HUES48 (cell line): ENCODE measurements around the gene GPBAR1.

Experiments used
- H3K27ac ChIP-seq: one replicate; pipeline ENCODE4 v1.7.0; 2013; ENCODE audit warnings: low read depth, low read length, inconsistent platforms
- H3K27me3 ChIP-seq: 2 replicates; pipeline ENCODE4 v1.6.1; 2013; ENCODE audit warnings: mild to moderate bottlenecking, low read length; ENCODE audit not compliant: control insufficient read depth, insufficient read depth
- H3K36me3 ChIP-seq: 2 replicates; pipeline ENCODE4 v1.6.1; 2013; ENCODE audit warnings: low read length; ENCODE audit not compliant: control insufficient read depth, insufficient read depth
- H3K4me1 ChIP-seq: 2 replicates; pipeline ENCODE4 v1.6.1; 2013; ENCODE audit warnings: mild to moderate bottlenecking, low read length; ENCODE audit not compliant: control insufficient read depth, insufficient read depth
- H3K4me3 ChIP-seq: 2 replicates; pipeline ENCODE4 v1.5.1; 2013; ENCODE audit warnings: mild to moderate bottlenecking, low read depth, low read length
- H3K9ac ChIP-seq: 2 replicates; pipeline ENCODE4 v1.6.1; 2013; ENCODE audit warnings: mild to moderate bottlenecking, low read depth, low read length, moderate library complexity
- H3K9me3 ChIP-seq: 2 replicates; pipeline ENCODE4 v1.6.1; 2013; ENCODE audit warnings: low read length; ENCODE audit not compliant: control insufficient read depth, insufficient read depth

The GPBAR1 gene

DNA sequence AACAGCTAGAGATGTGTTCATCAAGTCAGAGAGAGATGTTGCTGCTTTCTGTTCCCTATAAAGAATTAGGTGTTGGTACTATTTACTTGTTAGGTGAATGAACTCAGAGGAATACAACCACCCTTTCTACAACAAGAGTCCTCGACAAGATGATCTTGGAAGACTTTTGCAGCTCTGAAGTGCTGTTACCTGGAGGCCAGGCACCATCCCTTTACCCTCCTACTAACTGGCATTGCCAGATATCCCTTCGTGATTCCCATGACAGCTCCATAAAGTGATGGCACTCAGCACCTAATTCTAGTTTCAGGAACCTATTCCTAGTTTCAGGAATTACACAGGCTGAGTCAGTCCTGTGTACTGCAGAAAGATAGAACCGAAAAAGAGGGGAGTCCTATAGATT lies 33.9 kb upstream of the GPBAR1 start:
- Histone ChIP-seq H3K9me3 (no peaks in the 10 kb centered on the region), H3K36me3 (peaks cover 89% of the 10 kb centered on the region), H3K27ac (no peak overlapping the region), H3K9ac (no peak overlapping the region), H3K4me1 (no peaks in the 10 kb centered on the region), H3K27me3 (no peaks in the 10 kb centered on the region), H3K4me3 (no peak overlapping the region)

DNA sequence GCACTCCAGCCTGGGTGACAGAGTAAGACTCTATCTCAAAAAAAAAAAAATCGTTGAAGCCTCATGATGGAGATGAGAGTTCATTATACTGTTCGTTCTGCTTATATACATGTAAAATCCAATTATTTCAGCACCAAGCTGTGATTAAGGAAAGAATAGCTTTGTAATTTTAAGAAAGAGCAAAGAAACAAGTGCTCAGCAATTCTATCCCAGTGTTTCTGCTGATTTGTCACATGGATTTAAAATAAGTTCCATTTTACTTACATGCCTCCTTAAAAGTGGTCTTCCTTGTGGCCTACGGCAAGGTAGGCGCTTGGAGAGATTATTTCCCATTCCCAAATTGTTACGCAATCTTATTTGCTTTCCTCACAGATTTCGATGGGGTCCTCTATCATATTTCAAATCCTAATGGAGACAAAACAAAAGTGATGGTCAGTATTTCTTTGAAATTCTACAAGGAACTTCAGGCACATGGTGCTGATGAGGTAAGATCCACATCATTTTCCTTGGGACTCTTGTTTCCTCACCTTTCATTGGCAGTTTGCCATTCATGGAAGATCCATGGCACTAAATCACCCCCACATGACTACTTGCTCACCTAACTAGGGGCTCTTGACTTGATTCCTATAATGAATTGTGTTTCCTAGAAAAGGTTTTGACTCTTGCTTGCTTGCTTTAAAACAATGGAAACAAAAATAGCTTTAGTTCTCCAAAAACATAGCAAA lies 32.3 kb upstream of the GPBAR1 start:
- no peaks in the 10 kb centered on the region for H3K4me1 ChIP-seq
- no peaks in the 10 kb centered on the region for H3K9me3 ChIP-seq
- no peak overlapping the region for H3K27ac ChIP-seq
- H3K36me3 ChIP-seq = peaks cover 91% of the 10 kb centered on the region
- H3K4me3 ChIP-seq = no peak overlapping the region
- H3K9ac ChIP-seq = no peak overlapping the region
- H3K27me3 ChIP-seq = no peaks in the 10 kb centered on the region

DNA sequence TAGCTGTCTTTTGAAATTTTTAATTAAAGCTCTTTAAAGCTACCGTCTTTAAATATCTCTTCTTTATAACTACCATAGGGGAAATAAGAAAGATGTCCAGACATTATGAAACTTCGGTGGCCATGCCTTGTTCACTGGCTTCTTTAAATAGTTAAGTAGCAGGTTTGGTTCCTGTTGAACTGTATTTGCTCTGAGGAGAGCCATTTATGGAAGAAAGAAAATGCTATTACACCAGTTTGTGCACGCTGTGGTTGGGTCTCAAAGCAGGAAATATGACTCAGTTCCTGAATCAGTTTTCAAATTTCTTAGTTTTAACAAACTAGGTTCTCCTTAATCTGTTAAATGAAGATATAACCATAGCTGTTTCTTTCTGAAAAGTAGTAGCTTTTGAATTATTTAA lies 31.6 kb upstream of the GPBAR1 start:
- H3K4me1 ChIP-seq = no peaks in the 10 kb centered on the region
- no peak overlapping the region for H3K4me3 ChIP-seq
- no peaks in the 10 kb centered on the region for H3K9me3 ChIP-seq
- no peaks in the 10 kb centered on the region for H3K27me3 ChIP-seq
- H3K27ac ChIP-seq = no peak overlapping the region
- H3K9ac ChIP-seq = no peak overlapping the region
- H3K36me3 ChIP-seq = peaks cover 90% of the 10 kb centered on the region

- Histone ChIP-seq H3K27ac (no peak overlapping the region), H3K4me3 (no peak overlapping the region)
These were observed 31.0 kb upstream of the GPBAR1 start for GRCh38 chr2:218229851-218230250.

GRCh38 chr2:218230882-218231281 lies 29.9 kb upstream of the GPBAR1 start:
- Histone ChIP-seq H3K9ac (no peak overlapping the region), H3K9me3 (no peaks in the 10 kb centered on the region), H3K27me3 (no peaks in the 10 kb centered on the region), H3K4me3 (no peak overlapping the region), H3K4me1 (no peaks in the 10 kb centered on the region), H3K36me3 (peaks cover 90% of the 10 kb centered on the region), H3K27ac (no peak overlapping the region)

More at GRCh38 chr2:218229851-218230250, 31.0 kb upstream of the GPBAR1 start:
- H3K9me3 ChIP-seq = no peaks in the 10 kb centered on the region
- H3K36me3 ChIP-seq = peaks cover 90% of the 10 kb centered on the region
- no peaks in the 10 kb centered on the region for H3K4me1 ChIP-seq
- no peak overlapping the region for H3K9ac ChIP-seq
- no peaks in the 10 kb centered on the region for H3K27me3 ChIP-seq

DNA sequence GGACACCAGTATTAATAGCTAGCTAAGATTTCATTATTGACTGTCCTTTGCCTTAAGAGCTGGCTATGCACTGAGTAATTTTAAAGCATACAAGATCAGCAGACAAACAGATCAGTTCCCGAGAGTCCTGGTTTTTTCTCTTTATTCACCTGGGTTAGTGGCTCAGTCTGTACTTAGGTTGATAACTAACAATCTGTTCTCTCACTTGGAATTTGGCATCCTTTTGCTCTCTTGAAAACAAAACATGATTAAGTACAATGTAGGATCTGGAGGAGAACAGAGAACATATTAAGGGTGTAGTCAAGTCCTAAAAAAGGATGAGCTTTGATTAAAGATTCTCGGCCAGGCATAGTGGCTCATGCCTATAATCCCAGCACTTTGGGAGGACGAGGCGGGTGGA lies 27.3 kb upstream of the GPBAR1 start:
- peaks cover 96% of the 10 kb centered on the region for H3K36me3 ChIP-seq
- H3K4me1 ChIP-seq = no peaks in the 10 kb centered on the region
- no peaks in the 10 kb centered on the region for H3K27me3 ChIP-seq
- no peak overlapping the region for H3K4me3 ChIP-seq
- H3K27ac ChIP-seq = no peak overlapping the region
- H3K9ac ChIP-seq = no peak overlapping the region
- no peaks in the 10 kb centered on the region for H3K9me3 ChIP-seq

- H3K27ac ChIP-seq = no peak overlapping the region
- no peak overlapping the region for H3K4me3 ChIP-seq
- no peak overlapping the region for H3K9ac ChIP-seq
- H3K9me3 ChIP-seq = no peaks in the 10 kb centered on the region
- H3K4me1 ChIP-seq = no peaks in the 10 kb centered on the region
- no peaks in the 10 kb centered on the region for H3K27me3 ChIP-seq
- peaks cover 96% of the 10 kb centered on the region for H3K36me3 ChIP-seq
These were observed 26.3 kb upstream of the GPBAR1 start for GRCh38 chr2:218234521-218234920.

- Histone ChIP-seq H3K4me1 (no peaks in the 10 kb centered on the region), H3K9me3 (no peaks in the 10 kb centered on the region), H3K36me3 (peaks cover 96% of the 10 kb centered on the region), H3K27ac (no peak overlapping the region), H3K9ac (no peak overlapping the region), H3K27me3 (no peaks in the 10 kb centered on the region), H3K4me3 (no peak overlapping the region)
These were observed 25.8 kb upstream of the GPBAR1 start for GRCh38 chr2:218235017-218235416.

DNA sequence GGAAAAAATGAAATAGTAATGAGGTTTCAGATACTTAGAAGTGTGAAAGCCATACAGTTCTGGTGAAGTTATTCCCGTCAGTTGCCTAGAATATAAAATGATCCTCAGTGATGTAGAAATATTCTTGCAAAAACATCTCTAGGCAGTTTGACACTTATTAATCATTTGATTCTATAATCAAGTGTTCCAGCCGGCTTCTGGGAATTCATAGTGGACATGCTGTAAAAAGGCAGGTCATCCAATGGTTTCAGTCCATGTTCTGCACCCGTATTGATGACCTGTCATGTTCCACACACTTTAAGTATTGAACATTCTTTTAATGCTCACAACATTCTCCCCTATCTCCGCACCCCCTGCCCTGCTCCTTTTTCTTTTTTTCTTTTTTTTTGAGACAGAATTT lies 24.0 kb upstream of the GPBAR1 start:
- H3K4me3 ChIP-seq = no peak overlapping the region
- H3K27ac ChIP-seq = no peak overlapping the region
- H3K9me3 ChIP-seq = no peaks in the 10 kb centered on the region
- H3K27me3 ChIP-seq = no peaks in the 10 kb centered on the region
- no peak overlapping the region for H3K9ac ChIP-seq
- H3K4me1 ChIP-seq = no peaks in the 10 kb centered on the region
- H3K36me3 ChIP-seq = peaks cover 94% of the 10 kb centered on the region

- Histone ChIP-seq H3K4me1 (no peaks in the 10 kb centered on the region), H3K9ac (no peak overlapping the region), H3K9me3 (no peaks in the 10 kb centered on the region), H3K36me3 (peaks cover 98% of the 10 kb centered on the region), H3K27me3 (no peaks in the 10 kb centered on the region), H3K27ac (no peak overlapping the region), H3K4me3 (no peak overlapping the region)
These were observed 21.9 kb upstream of the GPBAR1 start for GRCh38 chr2:218238887-218239286.

DNA sequence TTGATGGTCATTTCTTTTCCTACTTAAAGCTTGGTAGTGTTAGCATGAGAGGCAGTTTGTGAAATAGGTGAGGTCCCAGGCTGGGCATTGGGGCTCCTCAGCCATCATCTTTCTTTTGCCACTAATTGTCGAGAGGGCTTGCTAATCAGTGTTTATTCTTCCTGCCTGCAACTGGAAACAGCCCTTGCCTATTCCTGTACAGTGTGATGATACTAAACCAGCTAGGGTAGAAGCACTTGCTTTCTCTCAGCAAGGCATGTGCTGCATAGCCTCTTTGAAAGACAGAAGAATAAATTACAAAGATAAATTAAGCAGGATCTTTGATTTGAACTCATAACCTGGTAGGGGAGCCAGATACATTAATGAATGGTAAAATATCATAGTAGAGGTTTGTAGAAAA lies 16.6 kb upstream of the GPBAR1 start:
- no peak overlapping the region for H3K4me3 ChIP-seq
- peaks cover 93% of the 10 kb centered on the region for H3K36me3 ChIP-seq
- H3K9me3 ChIP-seq = no peaks in the 10 kb centered on the region
- H3K27me3 ChIP-seq = no peaks in the 10 kb centered on the region
- H3K27ac ChIP-seq = no peak overlapping the region
- H3K4me1 ChIP-seq = no peaks in the 10 kb centered on the region
- no peak overlapping the region for H3K9ac ChIP-seq
